ENCODE data around the gene HMX2.
A peak's percentile ranks its signal among the peaks of the same experiment; 100 is the strongest.

Gene HMX2, protein sequence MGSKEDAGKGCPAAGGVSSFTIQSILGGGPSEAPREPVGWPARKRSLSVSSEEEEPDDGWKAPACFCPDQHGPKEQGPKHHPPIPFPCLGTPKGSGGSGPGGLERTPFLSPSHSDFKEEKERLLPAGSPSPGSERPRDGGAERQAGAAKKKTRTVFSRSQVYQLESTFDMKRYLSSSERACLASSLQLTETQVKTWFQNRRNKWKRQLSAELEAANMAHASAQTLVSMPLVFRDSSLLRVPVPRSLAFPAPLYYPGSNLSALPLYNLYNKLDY

DNA sequence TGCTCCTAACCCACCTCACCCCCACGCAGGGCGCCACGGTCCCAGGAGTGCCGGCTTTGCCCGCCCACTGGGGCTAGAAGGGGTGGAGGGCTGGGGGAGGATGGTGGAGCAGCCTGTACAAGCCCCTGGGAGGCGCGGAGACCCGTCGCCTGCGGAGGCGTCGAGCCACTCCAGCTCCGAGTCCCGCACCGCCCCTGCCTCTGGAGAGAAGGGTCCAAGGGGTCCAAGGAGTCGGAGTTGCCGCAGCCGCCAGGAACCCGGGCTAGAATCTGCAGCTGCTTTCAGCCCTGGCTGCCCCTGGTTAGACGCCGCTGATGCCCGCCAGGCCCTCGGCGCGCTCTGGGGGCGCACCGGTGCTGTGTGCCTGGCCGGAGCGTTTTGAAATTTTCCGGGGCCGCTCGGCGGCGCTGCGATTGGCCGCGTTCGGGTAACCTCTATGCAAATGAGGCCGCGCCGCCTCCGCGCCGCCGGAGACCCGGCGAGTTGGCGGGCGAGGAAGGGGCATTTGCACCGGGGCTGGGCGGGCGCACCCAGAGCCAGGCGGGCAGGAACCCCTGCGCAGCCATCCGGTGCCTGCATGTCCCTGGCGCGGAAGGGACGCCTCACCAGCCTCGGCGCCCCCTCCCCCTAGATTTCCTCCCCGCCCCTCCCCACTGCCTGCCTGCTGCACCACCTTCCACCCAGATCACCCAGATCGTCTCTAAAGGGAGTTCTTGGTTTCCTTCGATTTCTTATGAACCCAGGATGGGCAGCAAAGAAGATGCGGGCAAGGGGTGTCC lies at the start of gene HMX2:
Gene HMX2 (plus strand): TSS at position 502 of the 779 bp plus-strand sequence. CDS start 243 bp downstream, at position 745.
- no peak for DNase-seq (ENCODE audit: low read depth)

DNA sequence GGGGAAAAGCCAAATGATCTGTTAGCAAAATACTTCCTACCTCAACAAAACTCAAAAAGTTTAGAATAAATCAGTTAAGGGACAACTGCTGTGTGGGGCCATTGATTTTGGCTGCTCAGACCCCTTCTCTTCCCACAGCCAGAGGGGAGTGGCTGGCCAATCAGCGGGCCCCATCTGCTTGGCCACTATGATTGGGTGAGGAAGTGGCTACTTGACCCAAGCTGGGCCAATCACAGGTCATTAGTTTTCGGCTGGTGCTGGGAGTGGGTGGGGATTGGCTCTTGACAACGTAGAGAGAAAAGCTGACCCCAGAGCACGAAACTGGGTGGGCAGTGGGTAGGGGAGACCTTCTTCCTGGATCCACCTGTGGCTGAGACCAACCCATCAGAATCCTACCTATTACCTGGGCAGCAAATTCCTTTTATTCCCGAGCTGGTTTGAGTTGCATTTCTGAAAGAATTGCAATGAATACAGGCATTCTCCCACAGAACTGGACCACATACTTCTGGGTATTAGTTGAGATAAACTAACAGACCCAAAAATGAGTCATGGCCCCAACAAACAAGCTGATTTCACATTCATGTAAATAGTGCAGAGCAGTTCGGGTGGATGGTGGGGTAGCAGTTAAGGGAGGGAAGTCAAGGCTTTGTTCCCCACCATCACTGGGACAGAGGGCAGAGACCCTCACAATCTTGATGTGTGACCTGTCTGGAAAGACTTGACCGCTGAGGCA lies 47.7 kb upstream of the HMX2 start:
- DNase-seq (ENCODE audit: low read depth) = no peak

DNA sequence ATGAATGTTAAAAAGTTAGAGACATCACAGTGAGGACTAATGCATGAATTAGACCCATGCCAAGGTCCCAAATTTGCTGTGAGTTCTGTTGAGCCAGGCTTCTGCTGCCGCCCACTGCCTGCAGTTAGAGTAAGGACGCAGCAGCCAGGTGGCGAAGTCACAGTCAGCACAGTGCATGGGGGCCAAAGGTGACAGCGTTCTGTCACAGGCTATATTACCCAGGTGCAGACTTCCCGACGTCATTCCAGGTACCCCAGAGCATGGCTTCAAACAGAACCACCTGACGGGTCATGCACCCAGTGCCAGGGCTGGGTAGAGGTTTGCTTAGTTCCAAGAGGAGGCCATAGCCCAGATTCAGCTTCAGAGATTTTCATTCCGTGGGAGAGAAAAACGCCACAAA lies 46.1 kb upstream of the HMX2 start:
- DNase-seq (ENCODE audit: low read depth) = no peak

DNA sequence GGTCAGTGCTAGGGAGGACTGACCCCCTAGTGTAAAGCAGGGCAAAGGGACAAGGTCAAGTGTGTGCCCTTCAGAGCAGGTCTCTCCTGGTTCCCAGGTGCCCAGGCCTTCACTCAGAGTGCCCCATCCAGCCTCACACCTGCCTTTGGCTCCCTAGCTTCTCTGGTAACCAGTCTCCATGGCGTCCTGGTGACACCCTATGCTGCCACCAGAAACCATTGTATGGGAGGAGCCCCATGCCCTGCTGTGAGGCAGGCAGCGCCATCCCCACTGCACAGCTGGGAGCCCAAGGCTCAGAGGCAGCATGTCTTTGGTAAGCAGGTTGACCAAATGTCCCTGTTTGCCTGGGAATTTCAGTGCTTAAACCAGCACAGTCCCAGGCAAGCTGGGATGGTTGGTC lies 45.3 kb upstream of the HMX2 start:
- DNase-seq (ENCODE audit: low read depth) = no peak

DNA sequence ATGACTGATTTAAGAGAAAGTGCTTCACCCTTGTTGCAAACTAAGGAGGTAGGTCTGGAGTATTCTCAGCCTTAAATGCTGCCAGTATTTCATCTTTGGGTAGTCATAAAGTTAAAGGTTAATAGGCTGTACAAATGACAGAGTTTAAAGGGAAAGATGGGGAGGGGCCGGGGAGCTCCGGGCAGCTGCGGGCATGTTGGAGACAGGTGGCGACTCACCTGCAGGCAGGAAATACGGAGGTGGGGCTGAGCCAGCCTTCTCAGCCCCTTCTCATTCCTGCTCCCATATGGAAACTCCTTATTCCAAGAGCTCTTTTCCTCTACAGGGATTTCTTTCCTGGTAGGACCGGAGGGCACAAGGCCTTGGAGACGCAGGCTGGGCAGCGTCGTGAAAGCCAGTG lies 44.0 kb upstream of the HMX2 start:
- no peak for DNase-seq (ENCODE audit: low read depth)

DNA sequence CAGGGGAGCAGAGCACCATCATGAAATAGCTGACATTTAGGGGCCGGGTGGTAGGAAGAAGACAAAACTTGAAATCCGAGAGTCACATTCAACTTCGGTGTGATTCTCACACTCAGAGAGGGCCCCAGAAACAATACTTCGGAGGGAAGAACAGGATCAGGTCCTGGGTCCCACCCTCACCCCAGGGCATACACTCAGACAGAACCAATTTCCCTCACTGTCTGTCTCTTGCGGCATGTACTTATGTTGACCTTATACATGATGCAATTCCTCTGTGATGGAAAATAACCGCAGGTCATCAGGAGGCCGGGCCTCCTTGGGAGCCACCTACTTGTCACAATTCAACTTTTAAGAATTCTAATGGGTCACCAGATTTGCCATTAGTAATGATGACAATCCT lies 38.5 kb upstream of the HMX2 start:
- DNase-seq (ENCODE audit: low read depth) = no peak

DNA sequence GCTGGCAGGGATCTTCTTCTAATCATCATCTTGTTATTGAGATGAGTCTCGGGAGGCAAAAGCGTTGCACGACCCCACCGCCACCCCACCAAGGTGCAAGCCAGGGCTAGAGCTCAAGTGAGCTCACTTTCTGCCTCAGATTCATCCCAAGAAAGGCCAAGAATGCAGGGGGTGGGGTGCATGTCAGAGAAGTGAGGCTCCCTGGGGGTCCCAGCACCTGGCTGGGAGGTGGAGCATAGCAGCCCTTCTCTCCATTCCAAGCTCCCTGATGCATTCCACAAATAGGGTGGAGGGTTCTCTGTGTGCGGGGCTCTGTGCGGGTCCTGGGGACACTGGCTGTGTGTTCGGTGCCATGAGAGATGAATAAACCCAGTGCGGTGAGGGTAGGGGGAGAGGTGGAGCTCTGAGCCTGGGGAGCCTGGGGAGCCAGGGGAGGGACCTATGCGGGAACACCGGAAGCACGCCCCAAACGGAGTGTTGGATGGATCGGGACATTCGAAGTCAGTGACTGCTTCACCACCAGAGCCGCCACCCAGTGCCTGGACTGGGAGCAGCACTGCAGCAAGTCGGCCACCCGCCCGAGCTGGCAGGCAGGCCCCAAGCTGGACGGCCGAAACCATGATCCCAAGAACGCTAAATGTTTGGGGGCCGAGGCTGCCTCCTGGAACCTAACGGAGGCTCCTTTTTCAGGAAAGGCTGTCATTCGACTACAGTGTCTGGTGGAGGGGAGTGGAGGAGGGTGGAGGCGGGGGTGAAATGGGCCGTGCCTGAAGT lies 30.1 kb upstream of the HMX2 start:
- DNase-seq (ENCODE audit: low read depth) = no peak

DNA sequence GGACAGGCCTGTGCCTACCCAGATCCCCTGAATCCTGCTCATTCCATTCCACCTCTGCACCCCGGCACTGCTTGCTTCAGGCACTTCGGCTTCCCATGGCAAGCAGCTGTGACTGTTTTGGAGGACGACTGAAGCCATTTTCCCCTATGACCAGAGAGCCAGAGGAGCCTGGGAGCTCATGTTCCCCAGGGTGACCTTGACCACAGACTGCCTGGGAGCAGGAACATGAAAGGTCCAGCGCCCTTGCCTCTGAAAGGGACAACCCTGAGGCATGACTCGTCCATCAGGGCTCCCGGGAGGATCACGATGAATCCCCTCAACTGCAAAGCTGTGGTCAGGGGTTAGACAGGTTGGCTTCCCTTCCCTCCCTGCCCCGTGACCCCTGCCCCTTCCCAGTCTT lies 28.9 kb upstream of the HMX2 start:
- DNase-seq (ENCODE audit: low read depth) = no peak

DNA sequence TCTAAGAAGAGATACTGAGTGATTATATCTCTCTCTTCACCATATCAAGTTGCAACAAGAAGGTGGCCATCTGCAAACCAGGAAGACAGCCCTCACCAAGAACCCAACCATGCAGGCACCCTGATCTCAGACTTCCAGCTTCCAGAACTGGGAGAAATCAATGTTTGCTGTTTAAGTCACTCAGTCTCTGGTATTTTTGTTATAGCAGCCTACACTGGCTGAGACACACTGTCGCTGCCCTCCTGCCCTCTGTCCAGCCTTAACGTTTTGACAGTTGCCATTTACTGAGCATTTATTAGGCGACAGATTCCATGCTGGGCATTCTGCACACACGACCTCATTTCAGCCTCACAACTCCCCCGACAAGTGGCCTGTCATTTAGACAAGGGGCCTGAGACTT lies 21.7 kb upstream of the HMX2 start:
- no peak for DNase-seq (ENCODE audit: low read depth)

DNA sequence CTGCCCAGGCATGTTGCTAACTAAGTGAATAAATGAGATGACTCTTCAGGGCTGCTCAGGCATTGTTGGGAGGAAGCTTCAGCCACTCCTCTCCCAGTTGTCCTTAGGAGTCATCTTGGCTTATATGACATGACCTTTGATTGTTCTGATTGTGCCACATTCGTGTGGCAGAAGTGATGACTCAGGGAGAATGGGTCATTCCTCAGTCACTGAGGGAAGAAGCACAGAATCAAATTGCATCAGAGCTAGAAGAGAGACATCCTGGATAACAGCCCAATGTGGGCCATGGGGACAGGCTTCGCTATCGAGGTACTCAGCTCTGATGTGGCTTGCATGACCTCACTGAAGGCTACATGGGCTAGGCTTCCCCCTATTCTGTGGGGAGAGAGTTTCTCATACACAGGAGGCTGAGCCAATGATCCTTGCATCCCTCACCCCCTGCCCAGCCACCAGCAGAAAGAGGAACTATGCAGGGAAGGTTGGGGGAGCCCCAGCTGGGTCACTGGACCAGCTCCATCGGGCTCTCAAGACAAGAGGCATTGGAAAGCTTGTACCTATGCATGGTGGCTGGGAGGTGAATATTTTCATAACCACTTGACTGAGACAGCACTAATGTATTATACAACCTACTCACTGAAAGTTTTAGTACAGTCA lies 18.2 kb upstream of the HMX2 start:
- DNase-seq (ENCODE audit: low read depth) = no peak

DNA sequence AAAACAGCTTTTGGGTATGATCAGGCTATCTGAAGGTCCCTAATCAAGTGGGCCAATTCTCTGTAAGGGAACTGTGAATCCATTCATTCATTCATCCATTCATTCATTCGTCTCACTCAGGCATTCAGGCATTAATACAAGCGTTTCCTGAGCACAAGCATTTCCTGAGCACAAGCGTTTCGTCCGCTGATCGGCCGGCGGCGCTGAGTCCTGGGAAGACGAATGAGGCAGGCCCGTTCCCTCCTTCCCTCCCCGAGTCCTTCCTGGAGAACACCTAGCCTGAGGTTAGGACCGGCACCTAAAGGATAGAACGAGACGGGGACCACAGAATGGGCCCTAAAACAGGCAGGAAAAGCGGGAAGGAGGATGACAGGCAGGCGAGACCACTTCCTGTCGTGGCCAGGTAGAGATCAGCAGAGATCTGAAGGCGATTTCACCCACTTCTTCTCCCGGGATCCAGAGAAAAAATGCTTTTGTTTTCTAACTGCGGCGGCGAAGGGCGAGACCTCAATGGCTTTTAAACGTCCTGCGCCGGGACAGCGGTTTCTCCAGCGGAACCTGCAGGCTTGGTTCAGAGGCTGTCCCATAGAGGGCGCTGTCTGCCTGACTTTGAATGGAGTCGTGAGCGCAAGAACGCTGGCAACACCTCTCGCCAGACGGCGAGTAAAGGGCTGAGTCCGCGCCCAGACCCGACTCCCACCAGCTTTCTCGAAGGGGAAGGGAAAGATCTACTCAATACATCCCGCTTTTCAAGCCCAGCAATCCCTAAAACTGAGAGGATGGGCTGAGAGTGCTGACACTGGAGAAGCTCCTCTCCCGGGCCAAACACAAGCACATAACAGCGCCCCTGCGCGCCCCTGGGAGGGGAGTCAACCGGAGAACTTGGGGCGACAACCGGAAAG lies 15.1 kb upstream of the HMX2 start:
- peak; percentile 80 for DNase-seq (ENCODE audit: low read depth)

DNA sequence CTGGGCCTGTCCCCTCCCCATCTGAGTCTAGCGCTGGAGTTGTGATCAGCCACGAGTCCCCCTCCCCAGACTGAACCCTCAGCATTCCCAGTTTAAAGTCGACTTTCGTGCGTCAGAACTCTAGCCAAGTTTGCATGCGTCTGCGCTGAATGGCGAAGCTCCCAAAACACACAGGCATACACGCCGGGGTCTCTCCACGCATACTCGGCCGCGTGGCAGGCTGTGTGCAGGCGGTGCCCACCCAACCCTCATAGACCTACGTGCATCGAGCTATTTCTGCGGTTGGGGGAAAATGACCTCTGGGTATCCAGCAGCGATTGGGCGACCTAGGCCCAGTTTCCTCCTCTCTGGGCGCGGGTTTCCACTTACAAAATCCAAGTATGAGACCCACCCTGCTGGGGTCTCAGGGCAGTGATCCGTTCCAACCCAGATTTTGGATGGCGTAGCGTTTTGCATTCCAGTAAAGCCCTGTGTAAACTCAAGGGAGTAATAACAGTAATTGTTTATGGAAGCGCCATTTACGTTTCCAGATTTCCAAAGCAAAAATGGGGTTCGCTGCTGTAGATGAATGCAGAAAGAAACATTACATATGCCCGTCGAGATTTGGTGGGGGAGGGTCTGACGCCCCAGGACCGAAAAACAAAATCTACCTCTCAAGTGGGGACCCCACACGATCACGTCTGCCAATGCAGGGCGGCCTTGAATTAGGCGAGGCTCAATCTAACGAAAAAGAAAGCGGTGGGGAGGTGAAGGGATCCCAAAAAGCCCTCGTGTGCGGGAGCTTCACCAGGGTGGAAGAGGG lies 14.2 kb upstream of the HMX2 start:
- DNase-seq (ENCODE audit: low read depth) = no peak

DNA sequence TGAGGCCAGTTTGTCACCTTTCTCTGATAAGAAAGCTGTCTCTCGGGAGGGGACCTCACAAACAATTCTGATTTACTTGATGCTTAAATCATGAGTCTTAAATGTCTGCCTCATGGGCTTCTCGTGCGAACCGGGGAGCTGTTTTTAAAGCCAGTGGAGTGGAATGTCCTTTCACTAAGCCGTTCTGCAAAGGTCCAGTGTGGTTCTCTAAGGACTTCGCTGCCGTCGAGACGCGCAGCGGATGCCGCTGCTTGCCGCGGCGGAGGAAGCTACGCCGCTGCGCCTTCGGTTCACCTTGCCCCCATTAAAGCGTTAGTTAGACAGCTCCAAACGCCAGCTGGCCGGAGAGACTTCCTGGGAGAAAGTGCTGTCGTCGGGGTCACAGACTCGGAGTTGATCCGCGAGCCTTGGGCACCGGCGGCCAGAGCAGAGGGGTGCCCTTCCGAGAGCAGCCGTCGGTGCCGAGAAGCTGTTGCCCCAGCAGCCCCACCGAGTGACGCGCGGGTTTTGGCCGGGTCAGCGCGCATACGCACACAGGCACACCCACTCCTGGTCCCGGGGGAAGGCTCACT lies 13.5 kb upstream of the HMX2 start:
- DNase-seq (ENCODE audit: low read depth) = no peak

DNA sequence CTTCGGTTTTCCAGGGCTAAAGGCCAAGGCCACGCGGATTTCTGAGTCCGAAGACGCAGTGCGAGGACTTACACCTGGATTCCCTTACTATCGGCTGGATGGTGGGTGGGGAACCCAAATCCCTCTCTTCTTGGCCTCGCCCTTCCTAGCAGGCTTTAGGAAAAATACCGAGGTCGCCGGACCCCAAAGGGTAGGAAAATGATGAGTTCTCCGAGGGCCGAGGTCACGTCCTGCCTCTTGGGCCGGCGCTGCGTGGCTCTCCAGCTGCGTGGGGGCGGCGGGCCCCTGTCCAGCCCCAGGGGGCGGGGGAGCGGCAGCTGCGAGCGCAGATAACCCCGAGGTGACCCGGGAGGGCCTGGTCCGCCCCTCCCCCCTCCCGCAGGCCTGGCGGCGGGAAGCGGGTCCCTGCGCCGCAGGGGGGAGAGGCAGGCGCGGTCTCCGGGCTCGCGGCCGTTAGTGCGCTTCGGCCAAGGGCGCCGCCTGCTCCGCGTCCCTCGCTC lies 13.0 kb upstream of the HMX2 start:
- DNase-seq (ENCODE audit: low read depth) = no peak

DNA sequence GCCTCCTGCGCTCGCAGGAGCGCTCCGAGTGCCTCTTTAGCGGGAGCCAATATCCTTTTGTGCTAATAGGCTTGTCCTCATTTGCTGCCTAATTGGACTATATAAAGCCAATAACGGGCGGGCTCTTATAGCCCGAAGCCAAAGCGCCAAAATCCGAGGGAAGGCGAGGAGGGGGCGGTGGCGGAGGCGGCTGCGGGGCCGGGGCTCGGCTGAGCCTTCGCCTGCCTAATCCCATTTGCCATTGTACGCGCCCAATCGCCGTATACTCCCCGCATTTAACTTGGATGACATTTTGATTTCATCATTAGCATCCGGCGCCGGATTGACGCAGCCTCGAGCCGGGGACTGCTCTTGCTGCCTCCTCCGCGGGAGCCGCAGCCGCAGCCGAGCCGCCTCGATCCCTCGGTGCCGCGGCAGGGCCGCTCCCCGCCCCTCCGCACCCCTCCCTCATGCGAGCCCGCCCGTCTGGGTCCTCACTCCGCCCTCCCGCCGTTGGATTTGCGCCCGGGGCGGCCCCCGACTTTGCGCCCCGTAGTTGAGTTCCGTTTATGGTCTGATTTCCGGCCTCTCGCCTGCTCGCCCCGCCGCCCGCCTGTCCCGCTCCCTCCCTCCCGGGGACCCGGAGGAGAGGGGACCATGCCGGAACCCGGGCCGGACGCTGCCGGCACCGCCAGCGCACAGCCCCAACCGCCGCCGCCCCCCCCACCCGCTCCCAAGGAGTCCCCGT lies 12.4 kb upstream of the HMX2 start, which contains the start of gene HMX3:
Gene HMX3 (plus strand): TSS at position 556 of the 727 bp plus-strand sequence. CDS start 81 bp downstream, at position 637.
- no peak for DNase-seq (ENCODE audit: low read depth)

DNA sequence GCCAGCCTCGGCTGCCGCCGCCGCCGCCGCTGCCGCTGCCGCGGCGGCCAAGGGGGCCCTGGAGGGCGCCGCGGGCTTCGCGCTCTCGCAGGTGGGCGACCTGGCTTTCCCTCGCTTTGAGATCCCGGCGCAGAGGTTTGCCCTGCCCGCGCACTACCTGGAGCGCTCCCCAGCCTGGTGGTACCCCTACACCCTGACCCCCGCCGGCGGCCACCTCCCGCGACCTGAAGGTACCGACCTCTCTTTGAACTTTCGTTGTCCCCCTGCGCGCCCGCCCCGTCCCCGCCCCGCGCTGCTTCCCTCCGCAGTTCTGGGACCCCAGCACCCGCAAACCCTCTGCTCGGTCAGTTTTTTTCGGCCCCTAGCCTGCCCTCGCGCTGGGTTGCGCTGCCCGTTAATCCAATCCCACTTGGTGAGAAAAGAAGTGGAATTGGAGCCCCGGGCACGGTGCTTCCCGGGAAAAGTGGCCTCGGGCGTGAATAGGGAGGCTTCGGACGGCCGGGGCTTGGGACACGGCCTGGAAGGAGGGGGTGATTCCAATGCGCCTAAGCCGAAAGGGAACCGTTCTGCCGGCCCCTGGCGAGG lies 11.6 kb upstream of the HMX2 start:
- no peak for DNase-seq (ENCODE audit: low read depth)

DNA sequence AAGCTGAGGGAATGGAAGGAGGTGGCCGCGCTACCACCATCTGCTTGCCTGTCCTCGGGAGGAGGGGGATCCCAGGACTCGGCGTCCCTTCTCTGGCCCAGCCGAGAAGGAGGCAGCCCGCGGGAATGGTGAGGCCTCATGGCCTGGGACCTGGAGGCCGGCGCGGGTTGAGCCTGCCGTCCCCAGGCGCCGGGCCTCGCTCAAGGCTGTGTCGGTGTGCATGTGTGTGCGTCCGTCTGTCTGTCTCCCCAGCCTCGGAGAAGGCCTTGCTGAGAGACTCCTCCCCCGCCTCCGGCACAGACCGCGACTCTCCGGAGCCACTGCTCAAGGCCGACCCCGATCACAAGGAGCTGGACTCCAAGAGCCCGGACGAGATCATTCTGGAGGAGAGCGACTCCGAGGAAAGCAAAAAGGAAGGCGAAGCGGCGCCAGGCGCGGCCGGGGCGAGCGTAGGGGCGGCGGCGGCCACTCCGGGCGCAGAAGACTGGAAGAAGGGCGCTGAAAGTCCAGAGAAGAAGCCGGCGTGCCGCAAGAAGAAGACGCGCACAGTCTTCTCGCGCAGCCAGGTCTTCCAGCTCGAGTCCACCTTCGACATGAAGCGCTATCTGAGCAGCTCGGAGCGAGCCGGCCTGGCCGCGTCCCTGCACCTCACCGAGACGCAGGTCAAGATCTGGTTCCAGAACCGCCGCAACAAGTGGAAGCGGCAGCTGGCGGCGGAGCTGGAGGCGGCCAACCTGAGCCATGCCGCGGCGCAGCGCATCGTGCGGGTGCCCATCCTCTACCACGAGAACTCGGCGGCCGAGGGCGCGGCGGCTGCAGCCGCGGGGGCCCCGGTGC lies 10.9 kb upstream of the HMX2 start:
- DNase-seq (ENCODE audit: low read depth) = no peak
